Gastrocnemius medialis (tissue), 4 donors: Measurements from ENCODE around the gene ZNF480. TPM values are rescaled to one million over a fixed set of nuclear protein-coding genes. Genes with fewer than 3 reads are reported as not detected.

Source experiments
- ATAC-seq, 2 donors: fragments of 150-250 bp; one replicate each; pipeline ENCODE4 v1.9.1; 2016
- DNase-seq, 2 donors: peaks; one replicate each; pipeline ENCODE4 v3.0.0-alpha.2; 2019
- H3K27ac ChIP-seq, 4 donors: fragments of 200-600 bp; sonication (generic); 1 replicate in 1 of 4; 2 replicates in 3 of 4; pipeline ENCODE4 v1.5.1; 2016 to 2018; ENCODE audit warnings: mild to moderate bottlenecking in 2 of 4, moderate library complexity in 1 of 4
- H3K27me3 ChIP-seq, 3 donors: fragments of 200-600 bp; sonication (generic) in 2 of 3; 1 replicate in 1 of 3; 2 replicates in 2 of 3; pipeline versions ENCODE4 v1.5.1 to v1.6.0; 2016 to 2019; ENCODE audit warnings: mild to moderate bottlenecking in 1 of 3, moderate library complexity in 1 of 3
- H3K36me3 ChIP-seq, 2 donors: fragments of 200-600 bp; sonication (generic) in 1 of 2; one replicate each; pipeline ENCODE4 v1.5.1; 2017 to 2018
- H3K4me1 ChIP-seq, 2 donors: fragments of 200-600 bp; sonication (generic) in 1 of 2; one replicate each; pipeline ENCODE4 v1.5.1; 2016 to 2017; ENCODE audit warnings: mild to moderate bottlenecking in 2 of 2
- H3K4me3 ChIP-seq, 4 donors: fragments of 200-600 bp; sonication (generic) in 3 of 4; 1 replicate in 1 of 4; 2 replicates in 3 of 4; pipeline ENCODE4 v1.5.1; 2016 to 2019; ENCODE audit warnings: mild to moderate bottlenecking in 2 of 4
- H3K9me3 ChIP-seq, 3 donors: fragments of 200-600 bp; sonication (generic) in 2 of 3; 1 replicate in 1 of 3; 2 replicates in 2 of 3; pipeline ENCODE4 v1.5.1; 2016 to 2019
- CTCF ChIP-seq, 5 experiments: fragments of 450-650 bp in 3 of 5; fragments of 200-600 bp in 2 of 5; sonication (generic) in 2 of 5; IDR thresholded peaks in 4 of 5; conservative IDR thresholded peaks in 1 of 5; 1 replicate in 4 of 5; 2 replicates in 1 of 5; pipeline ENCODE4 v1.5.1; 2016 to 2019; ENCODE audit warnings: antibody characterized with exemption in 5 of 5, mild to moderate bottlenecking in 3 of 5, moderate library complexity in 3 of 5
- POLR2A ChIP-seq, 2 donors: fragments of 450-650 bp; IDR thresholded peaks; one replicate each; pipeline ENCODE4 v1.6.1; 2017; ENCODE audit warnings: antibody characterized with exemption in 2 of 2, mild to moderate bottlenecking in 2 of 2, moderate library complexity in 2 of 2
- in situ Hi-C, 4 donors: fragments of 200-750 bp; cut with MboI; loops; one replicate each; pipeline versions ENCODE4 v1.15.0 to v1.8.0; 2017; ENCODE audit warnings: low sequenced_read_pairs in 4 of 4
- intact Hi-C: fragments of 100-400 bp; cut with DNase I; formaldehyde crosslinking; loops from one replicate; pipeline ENCODE4 v1.15.1; 2023; ENCODE audit warnings: low total_unique reads
- total RNA-seq, 4 donors: library from RNA; depleted of rRNA; stranded (reverse); fragments of >200 nt; gene quantifications; one replicate each; pipeline versions ENCODE4 v1.1.0 to v1.2.3, GENCODE V29; 2016

ZNF480 gene
- total RNA-seq, 4 donors from 2014 or later = 3.8 to 7.4 (median 6.0) TPM

GRCh38 chr19:52296400-52296772, 583 bp upstream of the ZNF480 start:
- peak; percentile 16 to 23 for ATAC-seq
- peak overlapping the region; percentile 72 to 94 (median 82) for H3K4me3 ChIP-seq
- H3K36me3 ChIP-seq = peaks cover 5 to 36% of the 10 kb centered on the region in 2 donors
- peaks cover 5 to 7% of the 10 kb centered on the region in 2 donors for H3K4me1 ChIP-seq
- no peak for DNase-seq
- in situ Hi-C loops (no loop called here), intact Hi-C loops (loop anchor here (2.0 to 5.0 kb wide), 2 partner anchors 74 to 231 kb away; partner anchors contain the start of gene ZNF808)
- H3K27me3 ChIP-seq = no peaks in the 10 kb centered on the region
- TF ChIP-seq POLR2A (IDR thresholded peaks at IDR 0.05) (no peak), CTCF (IDR thresholded peaks at IDR 0.05 in 4 of 5, conservative IDR thresholded peaks at IDR 0.05 in 1 of 5) (no peak)
- peak overlapping the region; percentile 80 to 93 (median 86) for H3K27ac ChIP-seq
- H3K9me3 ChIP-seq = no peaks in the 10 kb centered on the region

- DNase-seq = no peak
- Histone ChIP-seq H3K9me3 (no peaks in the 10 kb centered on the region), H3K27ac (peak overlapping the region; percentile 88 to 94 (median 92)), H3K4me3 (peak overlapping the region; percentile 54 to 94 (median 84)), H3K4me1 (peaks cover 5 to 7% of the 10 kb centered on the region in 2 donors), H3K27me3 (no peaks in the 10 kb centered on the region), H3K36me3 (peaks cover 5 to 41% of the 10 kb centered on the region in 2 donors)
- in situ Hi-C loops = no loop called here
- no peak for ATAC-seq
- TF ChIP-seq POLR2A (IDR thresholded peaks at IDR 0.05) = no peak
- no peak for TF ChIP-seq CTCF (IDR thresholded peaks at IDR 0.05 in 4 of 5, conservative IDR thresholded peaks at IDR 0.05 in 1 of 5)
- intact Hi-C loops = loop anchor here (1.0 to 5.0 kb wide), 5 partner anchors 27 to 304 kb away; partner anchors contain the start of genes ZNF610 and ZNF808
These were observed 814 bp downstream of the ZNF480 start for GRCh38 chr19:52297601-52298364.

GRCh38 chr19:52307275-52307674, 10.3 kb downstream of the ZNF480 start:
- peak overlapping the region in 1 of 4 donors; percentile 46 for H3K4me3 ChIP-seq
- no peak overlapping the region for H3K27ac ChIP-seq
- H3K27me3 ChIP-seq = no peaks in the 10 kb centered on the region
- intact Hi-C loops = no loop called here
- peaks cover 10 to 98% of the 10 kb centered on the region in 2 donors for H3K36me3 ChIP-seq
- H3K9me3 ChIP-seq = peaks cover 5 to 64% (median 23%) of the 10 kb centered on the region in 3 donors
- H3K4me1 ChIP-seq = no peaks in the 10 kb centered on the region
- in situ Hi-C loops = no loop called here
- TF ChIP-seq CTCF (IDR thresholded peaks at IDR 0.05 in 4 of 5, conservative IDR thresholded peaks at IDR 0.05 in 1 of 5) = no peak
- no peak for TF ChIP-seq POLR2A (IDR thresholded peaks at IDR 0.05)
- DNase-seq (no peak), ATAC-seq (no peak)

GRCh38 chr19:52322429-52322828, 25.5 kb downstream of the ZNF480 start:
- no peaks in the 10 kb centered on the region for H3K27me3 ChIP-seq
- H3K36me3 ChIP-seq = peaks cover 14 to 74% of the 10 kb centered on the region in 2 donors
- no peak for ATAC-seq
- H3K4me1 ChIP-seq = no peaks in the 10 kb centered on the region
- H3K27ac ChIP-seq = no peak overlapping the region
- peak overlapping the region in 2 of 4 donors; percentile 8 to 47 for H3K4me3 ChIP-seq
- intact Hi-C loops (no loop called here), in situ Hi-C loops (no loop called here)
- peaks cover 17 to 99% (median 65%) of the 10 kb centered on the region in 3 donors for H3K9me3 ChIP-seq
- TF ChIP-seq CTCF (IDR thresholded peaks at IDR 0.05 in 4 of 5, conservative IDR thresholded peaks at IDR 0.05 in 1 of 5) (no peak), POLR2A (IDR thresholded peaks at IDR 0.05) (no peak)
- DNase-seq = no peak
